Keratinocyte (primary cell): Measurements from ENCODE around the gene OBSCN. TPM values are rescaled to one million over a fixed set of nuclear protein-coding genes. Genes with fewer than 3 reads are reported as not detected.

ENCODE experiments used
- DNase-seq: peaks from one replicate; pipeline ENCODE4 v3.0.0-alpha.2; 2011; ENCODE audit warnings: low read depth, missing footprints, low spot score
- FAIRE-seq: peaks from 2 replicates; lab custom pipeline; 2011; peaks lifted over from hg19 to GRCh38; lab: Jason Lieb, UNC
- H2AFZ ChIP-seq: 2 replicates; pipeline ENCODE4 v1.6.0; 2012; ENCODE audit warnings: low read length, control low read depth, inconsistent platforms; ENCODE audit not compliant: control insufficient read depth
- H3K27ac ChIP-seq: 2 replicates; pipeline ENCODE4 v1.5.1; 2011; ENCODE audit warnings: low read length; ENCODE audit not compliant: control insufficient read depth, insufficient read depth
- H3K27me3 ChIP-seq: 3 replicates; pipeline ENCODE4 v1.6.0; 2011; ENCODE audit warnings: low read length; ENCODE audit not compliant: control insufficient read depth, insufficient read depth; ENCODE audit errors: extremely low read depth
- H3K36me3 ChIP-seq, 2 experiments: 2 replicates in 1 of 2; 3 replicates in 1 of 2; pipeline ENCODE4 v1.5.1; 2011; ENCODE audit warnings: low read length in 2 of 2, mild to moderate bottlenecking in 1 of 2; ENCODE audit not compliant: control insufficient read depth in 2 of 2, insufficient read depth in 2 of 2; ENCODE audit errors: extremely low read depth in 1 of 2
- H3K4me1 ChIP-seq: 3 replicates; pipeline ENCODE4 v1.5.1; 2011; ENCODE audit warnings: low read length; ENCODE audit not compliant: control insufficient read depth, insufficient read depth; ENCODE audit errors: extremely low read depth
- H3K4me2 ChIP-seq: 3 replicates; pipeline ENCODE4 v1.6.0; 2011; ENCODE audit warnings: low read depth, low read length; ENCODE audit not compliant: control insufficient read depth, insufficient read depth; ENCODE audit errors: extremely low read depth
- H3K4me3 ChIP-seq, 3 experiments: fragments of 200-600 bp in 1 of 3; sonication (generic) in 1 of 3; 2 replicates in 2 of 3; 3 replicates in 1 of 3; pipeline ENCODE4 v1.5.1; 2011 to 2016; ENCODE audit warnings: low read length in 3 of 3, mild to moderate bottlenecking in 3 of 3, control low read depth in 2 of 3, inconsistent platforms in 1 of 3, low read depth in 1 of 3, mixed read lengths in 1 of 3, mixed run types in 1 of 3, moderate library complexity in 1 of 3; ENCODE audit not compliant: control insufficient read depth in 2 of 3, insufficient read depth in 2 of 3; ENCODE audit errors: extremely low read depth in 1 of 3
- H3K79me2 ChIP-seq: 2 replicates; pipeline ENCODE4 v1.6.0; 2012; ENCODE audit warnings: low read length; ENCODE audit not compliant: control insufficient read depth, insufficient read depth
- H3K9ac ChIP-seq: 3 replicates; pipeline ENCODE4 v1.6.0; 2011; ENCODE audit warnings: low read length; ENCODE audit not compliant: control insufficient read depth, insufficient read depth; ENCODE audit errors: extremely low read depth
- H3K9me1 ChIP-seq: 3 replicates; pipeline ENCODE4 v1.6.0; 2011; ENCODE audit warnings: low read length; ENCODE audit not compliant: control insufficient read depth, insufficient read depth; ENCODE audit errors: extremely low read depth
- H3K9me3 ChIP-seq: 2 replicates; pipeline ENCODE4 v1.5.1; 2012; ENCODE audit warnings: low read depth, low read length; ENCODE audit not compliant: control insufficient read depth
- H4K20me1 ChIP-seq: 3 replicates; pipeline ENCODE4 v1.6.0; 2011; ENCODE audit warnings: low read length; ENCODE audit not compliant: control insufficient read depth, insufficient read depth; ENCODE audit errors: extremely low read depth
- EZH2 ChIP-seq: IDR thresholded peaks from one replicate; pipeline ENCODE4 v1.6.1; 2012; ENCODE audit warnings: inconsistent platforms, mild to moderate bottlenecking, low read length, moderate library complexity
- dilution Hi-C: fragments of 300-500 bp; cut with MboI; formaldehyde crosslinking; loops from one replicate; pipeline ENCODE4 v1.7.0; 2020; ENCODE audit warnings: low sequenced_read_pairs; ENCODE audit not compliant: extremely low pct_ligation_motif_present
- polyA plus RNA-seq, 5 experiments: library from polyadenylated mRNA; depleted of rRNA in 3 of 5; stranded (reverse) in 3 of 5; stranded (forward) in 1 of 5; unstranded in 1 of 5; fragments of >200 nt; gene quantifications; 1 replicate in 1 of 5; 2 replicates in 3 of 5; 3 replicates in 1 of 5; pipeline versions ENCODE4 v1.2.1 to v1.2.3, GENCODE V29; 2011 to 2012; ENCODE audit warnings: missing spikeins in 2 of 5, low read depth in 1 of 5, low replicate concordance in 1 of 5
- TF ChIP-seq, protein P1 (sequence below), 3 experiments: IDR thresholded peaks in 1 of 3; conservative IDR thresholded peaks in 1 of 3; optimal IDR thresholded peaks in 1 of 3; 2 replicates in 2 of 3; 3 replicates in 1 of 3; pipeline versions ENCODE3 to v1.5.1; 2011; ENCODE audit warnings: low read length in 3 of 3, mild to moderate bottlenecking in 3 of 3, moderate library complexity in 2 of 3, control low read depth in 1 of 3, inconsistent platforms in 1 of 3; ENCODE audit not compliant: insufficient read depth in 2 of 3; ENCODE audit errors: extremely low read depth in 1 of 3

The OBSCN gene
- polyA plus RNA-seq, 1 donor (not counting 4 experiments of a cell fraction or from before 2014, with no cell fraction given): 1.8 TPM

DNA sequence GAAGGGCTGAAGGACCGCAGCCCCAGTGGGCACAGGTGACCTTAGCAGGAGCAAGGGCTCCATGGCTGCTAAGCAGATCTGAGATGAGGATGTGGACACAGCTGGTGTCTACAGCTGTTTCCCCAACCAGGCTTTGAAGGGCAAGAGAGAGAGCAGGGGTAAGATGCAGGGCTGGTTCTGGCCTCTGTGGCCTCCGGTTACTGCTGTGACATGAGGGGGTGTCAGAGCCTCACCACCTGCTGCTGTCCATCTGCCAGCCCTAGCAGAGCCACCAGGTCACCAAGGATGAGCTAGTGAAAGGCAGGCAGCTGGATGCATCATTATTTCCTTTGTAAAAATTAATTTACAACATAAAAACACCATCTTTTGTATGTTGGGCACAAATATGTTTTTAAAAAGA, 33.4 kb downstream of the OBSCN start:
- DNase-seq: no peak
- no peak for FAIRE-seq
- no peaks in the 10 kb centered on the region for H3K4me1 ChIP-seq
- no peaks in the 10 kb centered on the region for H3K27me3 ChIP-seq
- dilution Hi-C loops: no loop called here
- no peak overlapping the region for H3K4me3 ChIP-seq
- H2AFZ ChIP-seq: no peak overlapping the region
- H3K36me3 ChIP-seq: peaks cover 5 to 6% of the 10 kb centered on the region in 2 experiments
- H3K27ac ChIP-seq: no peak overlapping the region
- H3K9me3 ChIP-seq: peaks cover 18% of the 10 kb centered on the region
- H3K9ac ChIP-seq: no peak overlapping the region
- no peak overlapping the region for H3K4me2 ChIP-seq
- no peaks in the 10 kb centered on the region for H3K9me1 ChIP-seq
- H4K20me1 ChIP-seq: no peaks in the 10 kb centered on the region
- TF ChIP-seq EZH2: no peak
- TF ChIP-seq, protein P1, sequence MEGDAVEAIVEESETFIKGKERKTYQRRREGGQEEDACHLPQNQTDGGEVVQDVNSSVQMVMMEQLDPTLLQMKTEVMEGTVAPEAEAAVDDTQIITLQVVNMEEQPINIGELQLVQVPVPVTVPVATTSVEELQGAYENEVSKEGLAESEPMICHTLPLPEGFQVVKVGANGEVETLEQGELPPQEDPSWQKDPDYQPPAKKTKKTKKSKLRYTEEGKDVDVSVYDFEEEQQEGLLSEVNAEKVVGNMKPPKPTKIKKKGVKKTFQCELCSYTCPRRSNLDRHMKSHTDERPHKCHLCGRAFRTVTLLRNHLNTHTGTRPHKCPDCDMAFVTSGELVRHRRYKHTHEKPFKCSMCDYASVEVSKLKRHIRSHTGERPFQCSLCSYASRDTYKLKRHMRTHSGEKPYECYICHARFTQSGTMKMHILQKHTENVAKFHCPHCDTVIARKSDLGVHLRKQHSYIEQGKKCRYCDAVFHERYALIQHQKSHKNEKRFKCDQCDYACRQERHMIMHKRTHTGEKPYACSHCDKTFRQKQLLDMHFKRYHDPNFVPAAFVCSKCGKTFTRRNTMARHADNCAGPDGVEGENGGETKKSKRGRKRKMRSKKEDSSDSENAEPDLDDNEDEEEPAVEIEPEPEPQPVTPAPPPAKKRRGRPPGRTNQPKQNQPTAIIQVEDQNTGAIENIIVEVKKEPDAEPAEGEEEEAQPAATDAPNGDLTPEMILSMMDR (optimal IDR thresholded peaks at IDR 0.05 in 1 of 3, IDR thresholded peaks at IDR 0.05 in 1 of 3, conservative IDR thresholded peaks at IDR 0.05 in 1 of 3; ENCODE audit: extremely low read depth in 1 of 3, insufficient read depth in 2 of 3, low read length in 3 of 3): no peak
- no peaks in the 10 kb centered on the region for H3K79me2 ChIP-seq

DNA sequence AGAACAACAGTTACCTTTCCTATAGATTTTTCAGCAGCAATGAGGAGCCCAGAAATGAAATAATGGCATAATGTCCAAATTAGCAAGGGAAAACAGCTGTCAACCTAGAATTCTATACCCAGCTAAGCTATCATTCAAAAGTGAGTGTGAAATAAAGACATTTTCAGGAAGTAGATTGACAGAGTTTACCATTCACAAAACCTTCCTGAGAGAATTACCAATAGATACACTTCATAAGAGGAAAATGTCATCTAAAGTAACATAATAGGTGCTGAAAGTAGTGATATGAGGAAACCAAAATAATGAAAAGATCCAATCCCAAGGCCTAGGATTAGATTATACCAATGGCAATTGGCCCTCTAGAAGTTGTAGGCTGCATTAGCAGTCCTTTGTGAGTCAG, 34.6 kb downstream of the OBSCN start:
- Histone ChIP-seq H3K9me3 (peaks cover 18% of the 10 kb centered on the region), H3K9me1 (no peaks in the 10 kb centered on the region), H3K4me1 (no peaks in the 10 kb centered on the region), H3K27ac (no peak overlapping the region), H3K4me2 (no peak overlapping the region), H3K36me3 (peaks cover 6 to 11% of the 10 kb centered on the region in 2 experiments), H3K27me3 (no peaks in the 10 kb centered on the region), H4K20me1 (no peaks in the 10 kb centered on the region), H3K9ac (no peak overlapping the region), H2AFZ (no peak overlapping the region), H3K4me3 (no peak overlapping the region), H3K79me2 (no peaks in the 10 kb centered on the region)
- dilution Hi-C loops: no loop called here
- no peak for TF ChIP-seq EZH2
- TF ChIP-seq, protein P1 (optimal IDR thresholded peaks at IDR 0.05 in 1 of 3, IDR thresholded peaks at IDR 0.05 in 1 of 3, conservative IDR thresholded peaks at IDR 0.05 in 1 of 3; ENCODE audit: extremely low read depth in 1 of 3, insufficient read depth in 2 of 3, low read length in 3 of 3): no peak
- FAIRE-seq (no peak), DNase-seq (no peak)
